DOHH2 (cell line): ENCODE measurements around the gene CUL9.

ENCODE experiments used
- H3F3A ChIP-seq: fragments of 200-600 bp; sonication (generic), shearing (Covaris generic); 2 replicates; pipeline ENCODE4 v1.6.0; 2016; ENCODE audit warnings: antibody characterized with exemption, mild to moderate bottlenecking; ENCODE audit not compliant: control insufficient read depth, insufficient read depth
- H3K27ac ChIP-seq: fragments of 200-600 bp; sonication (generic); 2 replicates; pipeline ENCODE4 v1.5.1; 2014; ENCODE audit warnings: low read depth, mild to moderate bottlenecking, low read length, moderate library complexity
- H3K27me3 ChIP-seq: fragments of 200-600 bp; sonication (generic); 2 replicates; pipeline ENCODE4 v1.6.1; 2014; ENCODE audit warnings: mild to moderate bottlenecking, low read length, mixed read lengths; ENCODE audit not compliant: control insufficient read depth
- H3K36me3 ChIP-seq: fragments of 200-600 bp; sonication (generic); 2 replicates; pipeline ENCODE4 v1.6.1; 2014; ENCODE audit warnings: mild to moderate bottlenecking, low read length, moderate library complexity, mixed read lengths; ENCODE audit not compliant: control insufficient read depth
- H3K4me1 ChIP-seq: fragments of 200-600 bp; sonication (generic); 2 replicates; pipeline ENCODE4 v1.6.1; 2014; ENCODE audit warnings: mild to moderate bottlenecking, low read length, mixed read lengths; ENCODE audit not compliant: control insufficient read depth
- H3K4me2 ChIP-seq: fragments of 200-600 bp; sonication (generic); 2 replicates; pipeline ENCODE4 v1.6.0; 2014; ENCODE audit warnings: mild to moderate bottlenecking, low read length, moderate library complexity
- H3K4me3 ChIP-seq: fragments of 200-600 bp; sonication (generic); 2 replicates; pipeline ENCODE4 v1.5.1; 2014; ENCODE audit warnings: mild to moderate bottlenecking, low read length, mixed read lengths
- H3K79me2 ChIP-seq: fragments of 200-600 bp; sonication (generic); 2 replicates; pipeline ENCODE4 v1.6.1; 2014; ENCODE audit warnings: mild to moderate bottlenecking, low read length, mixed read lengths; ENCODE audit not compliant: control insufficient read depth
- H3K9me2 ChIP-seq: fragments of 200-600 bp; sonication (generic); replicated peaks from 2 replicates; pipeline ENCODE4 v1.6.1; 2014; ENCODE audit warnings: mild to moderate bottlenecking, low read length, mixed read lengths; ENCODE audit not compliant: control insufficient read depth
- H3K9me3 ChIP-seq: fragments of 200-600 bp; sonication (generic); 2 replicates; pipeline ENCODE4 v1.6.1; 2014; ENCODE audit warnings: antibody characterized with exemption, low read length, mixed read lengths; ENCODE audit not compliant: control insufficient read depth, insufficient read depth
- H4K20me1 ChIP-seq: fragments of 200-600 bp; sonication (generic); 2 replicates; pipeline ENCODE4 v1.6.0; 2014; ENCODE audit warnings: low read depth, mild to moderate bottlenecking, antibody characterized with exemption, low read length, moderate library complexity; ENCODE audit not compliant: control insufficient read depth, insufficient read depth
- EZH2phosphoT487 ChIP-seq: fragments of 200-600 bp; sonication (generic); IDR thresholded peaks from 2 replicates; pipeline ENCODE4 v1.6.1; 2017; ENCODE audit warnings: borderline replicate concordance, mild to moderate bottlenecking, antibody characterized with exemption, low read length, moderate library complexity, mixed read lengths
- TF ChIP-seq, protein P1 (sequence below): fragments of 200-600 bp; sonication (generic); IDR thresholded peaks from one replicate; pipeline ENCODE4 v1.5.1; 2014; ENCODE audit warnings: antibody characterized with exemption, mild to moderate bottlenecking, low read depth, low read length; ENCODE audit not compliant: poor library complexity, severe bottlenecking

Gene CUL9

DNA sequence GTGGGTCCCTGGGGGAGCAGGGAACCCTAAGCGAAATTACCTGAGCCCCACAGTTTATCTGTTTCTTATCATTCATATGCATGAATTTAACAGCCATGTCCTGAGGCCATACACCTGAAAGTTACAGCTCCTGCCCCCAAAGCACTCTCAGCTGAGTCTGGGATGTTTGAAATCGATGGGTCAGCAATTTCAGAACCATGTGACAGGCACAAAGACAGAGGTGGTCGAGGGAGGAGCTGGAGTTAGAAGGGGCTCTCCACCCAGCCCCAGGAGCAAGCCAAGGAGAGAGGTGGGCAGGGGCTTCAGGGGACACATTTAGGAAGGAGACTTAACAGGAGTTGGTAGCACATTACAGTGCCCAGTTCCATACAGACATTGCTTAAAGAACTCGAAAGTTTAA lies 76.2 kb downstream of the CUL9 start:
- no peak overlapping the region for H3K4me3 ChIP-seq
- no peaks in the 10 kb centered on the region; the same call in 1 of the 2 replicates for H3F3A ChIP-seq
- TF ChIP-seq, protein P1, sequence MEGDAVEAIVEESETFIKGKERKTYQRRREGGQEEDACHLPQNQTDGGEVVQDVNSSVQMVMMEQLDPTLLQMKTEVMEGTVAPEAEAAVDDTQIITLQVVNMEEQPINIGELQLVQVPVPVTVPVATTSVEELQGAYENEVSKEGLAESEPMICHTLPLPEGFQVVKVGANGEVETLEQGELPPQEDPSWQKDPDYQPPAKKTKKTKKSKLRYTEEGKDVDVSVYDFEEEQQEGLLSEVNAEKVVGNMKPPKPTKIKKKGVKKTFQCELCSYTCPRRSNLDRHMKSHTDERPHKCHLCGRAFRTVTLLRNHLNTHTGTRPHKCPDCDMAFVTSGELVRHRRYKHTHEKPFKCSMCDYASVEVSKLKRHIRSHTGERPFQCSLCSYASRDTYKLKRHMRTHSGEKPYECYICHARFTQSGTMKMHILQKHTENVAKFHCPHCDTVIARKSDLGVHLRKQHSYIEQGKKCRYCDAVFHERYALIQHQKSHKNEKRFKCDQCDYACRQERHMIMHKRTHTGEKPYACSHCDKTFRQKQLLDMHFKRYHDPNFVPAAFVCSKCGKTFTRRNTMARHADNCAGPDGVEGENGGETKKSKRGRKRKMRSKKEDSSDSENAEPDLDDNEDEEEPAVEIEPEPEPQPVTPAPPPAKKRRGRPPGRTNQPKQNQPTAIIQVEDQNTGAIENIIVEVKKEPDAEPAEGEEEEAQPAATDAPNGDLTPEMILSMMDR: no peak
- TF ChIP-seq EZH2phosphoT487: no peak
- no peaks in the 10 kb centered on the region for H3K9me2 ChIP-seq
- H3K4me2 ChIP-seq: no peak overlapping the region
- H3K9me3 ChIP-seq: no peaks in the 10 kb centered on the region
- no peaks in the 10 kb centered on the region for H3K79me2 ChIP-seq
- peaks cover 13% of the 10 kb centered on the region for H3K4me1 ChIP-seq
- H3K27ac ChIP-seq: no peak overlapping the region
- no peaks in the 10 kb centered on the region for H3K36me3 ChIP-seq
- H3K27me3 ChIP-seq: peaks cover 2% of the 10 kb centered on the region; the same call in 1 of the 2 replicates
- H4K20me1 ChIP-seq: no peaks in the 10 kb centered on the region

DNA sequence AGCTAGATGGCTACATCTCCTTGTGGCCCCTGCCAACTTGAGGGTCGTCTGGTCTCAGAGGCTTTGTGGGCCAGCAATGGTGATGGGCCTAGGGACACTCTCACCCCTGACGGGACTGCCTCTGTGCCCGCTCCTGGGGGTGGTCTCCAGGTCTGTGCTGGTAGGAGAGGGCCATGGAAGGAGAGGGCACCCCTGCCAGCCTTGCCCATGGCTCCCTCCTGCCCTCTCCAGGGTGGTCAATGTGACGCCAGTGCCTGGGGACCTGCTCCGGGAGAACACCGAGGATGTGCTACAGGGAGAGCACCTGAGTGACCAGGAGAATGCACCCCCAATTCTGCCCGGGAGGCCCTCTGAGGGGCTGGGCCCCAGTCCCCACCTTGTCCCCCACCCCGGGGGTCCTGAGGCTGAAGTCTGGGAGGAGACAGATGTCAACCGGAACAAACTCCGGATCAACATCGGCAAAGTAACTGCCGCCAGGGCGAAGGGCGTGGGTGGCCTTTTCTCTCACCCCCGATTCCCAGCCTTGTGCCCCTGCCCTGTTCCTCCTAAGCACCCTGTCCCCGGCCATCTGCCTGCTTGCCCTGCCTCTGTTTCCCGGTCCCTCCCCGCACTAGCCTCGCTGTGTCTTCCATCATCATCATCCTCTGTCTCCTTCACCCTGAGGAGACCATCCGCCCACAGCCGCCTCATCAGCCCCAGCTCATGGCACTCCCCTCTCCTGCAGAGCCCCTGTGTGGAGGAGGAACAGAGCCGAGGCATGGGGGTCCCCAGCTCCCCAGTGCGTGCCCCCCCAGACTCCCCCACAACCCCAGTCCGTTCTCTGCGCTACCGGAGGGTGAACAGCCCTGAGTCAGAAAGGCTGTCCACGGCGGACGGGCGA lies 77.1 kb downstream of the CUL9 start:
- no peaks in the 10 kb centered on the region for H3K9me2 ChIP-seq
- no peak for TF ChIP-seq EZH2phosphoT487
- TF ChIP-seq, protein P1: no peak
- H3K27ac ChIP-seq: no peak overlapping the region
- H3K4me2 ChIP-seq: no peak overlapping the region
- H3K4me3 ChIP-seq: no peak overlapping the region
- H3K36me3 ChIP-seq: no peaks in the 10 kb centered on the region
- no peaks in the 10 kb centered on the region for H3K79me2 ChIP-seq
- no peaks in the 10 kb centered on the region for H3K9me3 ChIP-seq
- peaks cover 20% of the 10 kb centered on the region for H3K4me1 ChIP-seq
- no peaks in the 10 kb centered on the region; the same call in 1 of the 2 replicates for H3F3A ChIP-seq
- no peaks in the 10 kb centered on the region; the same call in 1 of the 2 replicates for H3K27me3 ChIP-seq
- no peaks in the 10 kb centered on the region for H4K20me1 ChIP-seq

DNA sequence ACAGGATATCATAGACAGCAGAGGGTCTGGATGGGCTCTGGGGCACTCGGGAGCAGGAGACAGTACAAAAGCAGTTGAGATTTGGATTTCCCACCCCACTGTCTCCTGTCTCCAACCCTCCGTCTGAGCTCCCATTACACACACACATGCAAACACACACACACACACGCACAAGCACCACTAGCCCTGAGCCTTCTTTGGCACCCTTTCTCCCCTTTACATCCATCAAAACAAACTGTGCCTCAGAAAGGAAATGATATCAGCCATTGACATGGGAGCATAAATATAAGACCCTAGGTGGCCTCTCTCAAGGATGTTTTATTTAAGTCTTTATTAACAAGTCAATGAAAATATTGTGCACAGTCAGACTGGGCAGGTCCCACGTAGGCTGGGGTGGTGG lies 78.8 kb downstream of the CUL9 start:
- H3K9me2 ChIP-seq: no peaks in the 10 kb centered on the region
- H3K36me3 ChIP-seq: no peaks in the 10 kb centered on the region
- H3K27me3 ChIP-seq: no peaks in the 10 kb centered on the region; the same call in 1 of the 2 replicates
- no peak overlapping the region for H3K27ac ChIP-seq
- no peaks in the 10 kb centered on the region for H3K9me3 ChIP-seq
- H3K79me2 ChIP-seq: no peaks in the 10 kb centered on the region
- no peak overlapping the region for H3K4me3 ChIP-seq
- H3K4me1 ChIP-seq: peaks cover 20% of the 10 kb centered on the region
- H3F3A ChIP-seq: no peaks in the 10 kb centered on the region; the same call in 1 of the 2 replicates
- no peaks in the 10 kb centered on the region for H4K20me1 ChIP-seq
- TF ChIP-seq EZH2phosphoT487: no peak
- no peak overlapping the region for H3K4me2 ChIP-seq

DNA sequence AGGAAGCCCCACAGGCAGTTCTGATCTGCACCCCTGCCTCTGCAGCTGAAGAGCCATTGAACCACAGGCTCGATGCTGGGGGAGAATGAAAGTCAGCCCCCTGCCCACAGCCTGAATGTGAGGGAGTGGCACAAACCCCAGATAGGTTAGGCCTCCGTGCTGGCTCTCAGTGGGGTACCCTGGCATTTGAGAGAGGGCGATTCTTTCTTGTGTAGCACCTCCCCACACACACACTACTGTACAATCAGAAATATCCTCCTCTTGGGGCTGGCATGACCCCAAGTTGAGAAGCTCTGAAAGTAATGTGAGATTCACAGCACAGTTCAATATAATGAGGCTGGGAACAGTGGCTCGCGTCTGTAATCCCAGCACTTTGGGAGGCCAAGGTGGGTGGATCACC lies 79.2 kb downstream of the CUL9 start:
- H3K4me2 ChIP-seq: no peak overlapping the region
- H3K27ac ChIP-seq: no peak overlapping the region
- H4K20me1 ChIP-seq: no peaks in the 10 kb centered on the region
- H3K9me3 ChIP-seq: no peaks in the 10 kb centered on the region
- H3K4me1 ChIP-seq: peaks cover 20% of the 10 kb centered on the region
- no peaks in the 10 kb centered on the region; the same call in 1 of the 2 replicates for H3K27me3 ChIP-seq
- TF ChIP-seq EZH2phosphoT487: no peak
- TF ChIP-seq, protein P1: no peak
- no peak overlapping the region for H3K4me3 ChIP-seq
- H3K79me2 ChIP-seq: no peaks in the 10 kb centered on the region
- H3F3A ChIP-seq: no peaks in the 10 kb centered on the region; the same call in 1 of the 2 replicates
- H3K9me2 ChIP-seq: no peaks in the 10 kb centered on the region
- H3K36me3 ChIP-seq: no peaks in the 10 kb centered on the region
